HG03565 (cell line): Measurements from ENCODE around the gene SMTN.
A peak's percentile ranks its signal among the peaks of the same experiment; 100 is the strongest.
"Not testable (repeated sequence)": the region's sequence is repeated elsewhere in the genome, so short reads cannot be mapped to it uniquely, and the experiment has no call there.

Experiments used
- ATAC-seq: cut with Tn5 transposase; IDR thresholded peaks from one replicate; pipeline ENCODE4 v1.9.1; 2021; ENCODE audit warnings: mild to moderate bottlenecking, moderate library complexity; ENCODE audit not compliant: unreplicated experiment

SMTN gene

DNA sequence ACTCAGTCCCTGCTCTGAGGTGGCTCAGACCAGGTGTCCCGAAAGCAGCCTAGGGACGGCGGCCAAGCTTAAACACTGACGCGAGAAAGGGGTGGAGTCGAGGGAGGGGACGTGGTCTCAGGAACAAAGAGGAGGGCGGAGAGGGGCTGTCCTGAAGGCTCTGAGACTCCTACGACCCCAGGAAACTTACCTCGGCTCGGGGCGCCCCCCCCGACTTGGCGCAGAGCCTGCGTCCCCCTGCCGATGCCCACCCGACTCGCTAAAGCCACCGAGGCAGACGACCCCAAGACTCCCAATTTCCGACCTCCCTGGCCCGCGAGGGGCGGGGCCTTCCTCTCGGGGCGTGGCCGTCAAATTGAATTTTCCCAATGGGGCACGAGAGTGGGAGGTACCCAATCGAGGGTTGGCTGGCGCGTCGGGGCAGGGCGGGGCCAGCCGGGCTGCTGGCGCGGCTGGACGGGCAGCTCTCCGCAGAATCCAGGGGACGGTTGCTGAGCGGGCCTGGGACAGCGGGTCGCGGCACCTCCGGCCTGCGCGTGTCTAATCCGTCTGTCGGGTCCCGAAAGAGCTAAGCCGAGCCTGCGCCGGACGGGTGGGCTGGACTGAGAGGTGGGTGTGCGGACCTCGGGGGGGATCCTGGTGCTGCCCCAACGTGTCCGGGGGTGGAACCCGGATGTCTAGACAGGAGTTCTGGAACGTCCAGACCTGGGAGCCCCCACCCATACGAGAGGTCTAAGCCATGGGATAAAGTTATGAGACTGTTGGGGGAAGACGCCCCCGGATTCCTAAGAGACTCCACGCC is at the start of gene SMTN:
Gene SMTN (plus strand): TSS at position 471 of the 802 bp plus-strand sequence. CDS start 1,941 bp downstream, outside the sequence.
- ATAC-seq, result peak; percentile 39

DNA sequence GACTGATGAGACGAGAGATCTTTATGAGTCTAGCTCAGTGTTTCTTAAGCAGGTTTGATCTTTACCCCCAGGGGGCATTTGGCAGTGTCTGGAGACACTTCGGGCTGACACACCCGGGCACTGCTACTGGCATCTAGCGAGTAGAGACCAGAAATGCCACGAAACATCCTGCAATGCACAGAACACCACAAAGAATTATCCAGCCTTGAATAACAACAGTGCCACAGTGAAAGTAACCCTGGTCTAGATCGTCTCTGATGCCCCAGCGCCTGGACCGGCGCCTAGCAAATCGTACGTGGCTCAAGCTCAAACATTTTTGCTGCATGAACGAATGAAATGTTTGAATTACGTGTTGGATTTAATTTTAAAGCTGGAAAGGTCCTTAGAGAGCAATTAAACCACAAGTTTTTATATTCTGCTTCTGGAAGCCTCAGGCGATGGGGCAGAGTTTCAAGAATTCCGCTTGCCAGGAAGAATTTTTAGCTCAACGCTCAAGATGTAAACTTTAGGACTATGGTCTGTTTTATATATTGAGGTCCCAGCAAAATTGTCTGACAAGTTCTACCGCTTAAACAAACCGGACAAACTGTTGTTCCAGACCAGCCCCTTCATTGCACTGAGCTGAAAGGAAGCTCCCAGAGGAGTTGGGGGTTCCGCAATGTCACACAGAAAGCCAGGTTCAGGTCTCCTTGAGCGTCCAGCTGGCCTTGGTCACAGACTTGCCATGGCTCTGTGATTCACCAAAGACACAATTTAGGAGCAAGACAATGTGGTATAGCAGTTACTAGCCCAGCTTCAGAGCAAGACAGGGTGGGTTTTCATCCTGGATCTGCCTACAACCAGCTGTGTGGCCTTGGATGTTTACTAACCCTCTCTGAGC is 44.2 kb upstream of the SMTN start:
- no peak for ATAC-seq

DNA sequence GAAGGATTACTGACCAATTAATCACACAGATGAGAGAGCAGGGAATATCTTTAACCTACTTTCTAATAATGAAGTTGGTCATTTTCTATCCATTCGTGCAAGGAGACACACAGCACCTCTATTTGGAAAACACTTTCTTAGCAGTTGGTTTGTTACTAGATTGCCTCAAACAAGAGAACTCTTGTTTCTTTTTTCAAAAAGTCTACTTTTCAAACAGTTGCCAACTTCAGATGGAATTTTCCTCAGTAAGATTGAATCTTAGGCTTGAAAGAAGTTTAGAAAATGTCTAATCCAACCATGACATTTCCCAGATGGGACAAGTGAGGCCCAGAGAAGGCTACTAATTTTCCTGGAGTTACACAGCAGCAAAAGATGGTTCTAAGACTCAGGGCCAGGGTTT is 42.4 kb upstream of the SMTN start:
- ATAC-seq, result no peak

DNA sequence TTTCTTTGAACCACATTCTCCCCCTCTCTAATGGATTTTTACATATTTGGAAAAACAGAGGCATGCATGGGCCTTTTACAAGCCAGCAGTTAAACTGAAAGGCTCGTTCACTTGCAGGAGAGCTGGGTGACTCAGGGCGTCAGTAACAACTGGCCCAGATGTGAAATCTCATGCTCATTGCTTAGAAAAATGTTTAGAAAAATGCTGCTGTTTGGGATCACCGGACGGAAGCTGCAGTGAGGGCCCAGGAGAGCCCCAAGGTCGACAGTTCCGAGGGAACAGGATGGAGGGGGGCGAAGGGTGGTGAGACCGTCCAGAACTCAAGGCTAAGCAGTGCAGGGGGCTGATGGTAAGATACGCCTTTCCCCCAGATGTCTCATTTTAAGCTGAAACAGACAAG is 41.7 kb upstream of the SMTN start:
- ATAC-seq, result no peak

DNA sequence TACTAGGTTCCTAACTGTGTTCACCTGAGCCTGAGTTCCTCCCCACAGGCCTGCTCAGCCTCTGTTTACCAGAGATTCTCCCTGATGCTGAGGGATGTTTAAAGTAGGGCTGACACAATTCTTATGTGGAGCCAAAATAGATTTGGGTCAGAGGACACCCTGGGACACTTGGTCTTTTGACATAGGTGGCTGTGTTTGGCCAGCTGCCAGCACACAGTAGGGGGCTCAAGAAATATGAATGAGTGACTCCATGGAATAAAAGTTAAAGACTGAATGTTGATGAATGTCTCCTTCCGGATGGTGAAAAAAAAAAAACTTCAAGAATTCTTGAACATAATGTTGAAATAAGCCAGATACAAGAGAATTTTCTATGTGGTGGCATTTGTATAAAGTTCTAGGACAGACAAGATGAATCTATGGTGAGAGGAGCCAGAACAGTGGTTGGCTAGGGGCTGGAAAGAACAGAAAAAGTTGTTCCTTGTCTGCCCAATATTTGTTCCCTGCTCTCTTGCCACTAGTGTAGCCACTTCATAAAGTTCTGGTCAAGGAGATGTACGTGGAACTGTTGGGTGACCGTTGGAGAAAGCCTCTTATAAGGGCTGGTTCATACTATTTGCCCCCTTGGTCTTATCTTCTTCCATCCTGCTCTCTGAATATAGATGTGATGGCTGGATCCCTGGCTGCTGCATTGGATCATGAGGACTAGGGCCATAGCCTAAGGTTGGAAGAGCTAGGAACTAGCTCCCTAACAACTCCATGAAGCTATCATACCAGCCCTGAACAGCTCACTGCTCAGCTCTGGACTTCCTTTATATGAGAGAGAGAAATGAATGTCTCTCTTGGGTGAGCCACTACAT is 40.3 kb upstream of the SMTN start:
- ATAC-seq, result no peak

DNA sequence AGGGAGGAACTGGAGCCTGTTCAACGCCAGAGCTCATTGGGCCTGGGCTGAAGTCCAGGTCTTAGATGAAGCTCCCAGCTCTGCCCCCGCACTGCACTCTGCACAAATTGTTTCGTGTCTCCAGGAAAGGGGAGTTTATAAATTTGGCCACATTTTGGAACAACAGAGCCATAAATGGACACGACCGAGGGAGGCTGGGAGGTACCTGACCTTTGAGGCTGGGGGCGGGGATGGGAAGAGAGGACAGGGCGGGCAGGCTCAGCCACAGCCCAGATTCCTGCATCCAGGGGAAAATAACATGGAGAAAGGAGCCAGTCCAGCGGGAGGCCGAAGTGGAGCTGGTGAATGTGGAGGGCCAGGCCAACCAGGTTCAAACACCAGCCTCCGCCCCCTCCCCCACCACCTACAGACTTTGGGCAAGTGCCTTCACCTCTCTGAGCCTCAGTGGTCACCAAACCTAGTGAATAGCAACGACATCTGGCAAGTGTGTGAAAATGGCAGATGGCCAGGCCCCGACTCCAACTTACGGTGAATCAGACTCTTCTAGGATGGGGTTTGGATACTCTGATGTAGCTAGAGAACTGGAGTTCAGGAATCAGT is 36.8 kb upstream of the SMTN start:
- ATAC-seq, result no peak

DNA sequence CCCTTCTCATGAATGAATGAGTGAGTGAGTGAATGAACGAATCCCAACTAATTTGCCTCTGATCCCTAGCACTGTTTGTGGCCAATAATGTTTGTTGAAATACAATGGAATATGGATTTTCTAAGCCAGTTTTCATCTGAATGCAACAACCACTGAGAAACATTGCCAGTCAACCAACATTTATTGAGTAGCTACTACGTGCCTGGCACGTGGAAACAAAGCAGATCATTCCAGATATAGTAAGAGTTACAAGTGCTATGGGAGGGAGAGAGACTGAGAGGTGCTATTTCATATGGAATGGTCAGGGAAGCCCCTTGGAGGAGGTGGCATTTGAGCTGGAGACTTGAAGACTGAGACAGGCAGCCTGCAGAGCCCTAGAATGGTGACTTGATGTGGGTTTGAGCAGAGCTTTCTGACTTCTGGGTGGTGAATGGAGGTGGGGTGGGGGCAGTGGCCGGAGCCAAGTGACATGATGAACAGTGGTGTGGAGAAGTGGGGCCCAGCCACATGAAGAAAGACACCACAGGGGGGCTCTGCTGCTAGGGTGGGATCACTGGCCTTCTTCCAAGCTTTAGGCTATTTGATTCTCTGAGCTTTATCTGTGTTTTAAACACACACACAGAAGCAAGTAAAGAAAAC is 35.1 kb upstream of the SMTN start:
- ATAC-seq, result no peak

DNA sequence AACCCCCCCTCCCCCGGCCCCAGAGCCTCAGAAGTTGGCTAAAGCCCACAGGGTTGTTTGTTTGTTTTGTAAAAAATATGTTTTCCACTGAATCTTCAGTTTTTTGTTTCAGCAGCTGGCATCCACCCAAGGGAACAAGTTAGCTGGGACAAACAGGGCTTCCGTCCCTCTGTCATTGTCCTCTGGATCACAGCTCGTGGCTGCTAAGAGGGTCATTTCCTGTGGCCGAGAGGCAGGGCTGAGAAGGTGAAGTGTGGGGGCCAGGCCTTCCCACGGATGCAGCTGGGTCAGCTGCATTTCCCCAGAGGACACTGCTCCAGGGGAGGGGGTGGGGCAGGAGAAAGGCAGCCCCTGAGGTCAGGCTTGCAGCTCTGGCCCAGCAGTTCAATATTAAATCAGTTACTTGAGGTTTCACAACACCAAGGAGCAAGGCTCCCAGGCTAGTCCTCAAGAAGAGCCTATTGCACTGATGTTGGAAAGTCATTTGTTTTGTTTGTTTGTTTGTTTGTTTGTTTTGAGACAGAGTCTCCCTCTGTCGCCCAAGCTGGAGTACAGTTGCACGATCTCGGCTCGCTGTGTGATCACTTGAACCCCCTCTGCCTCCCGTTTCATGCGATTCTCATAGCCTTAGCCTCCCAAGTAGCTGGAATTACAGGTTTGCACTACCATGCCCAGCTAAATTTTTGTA is 34.4 kb upstream of the SMTN start:
- ATAC-seq, result no peak

DNA sequence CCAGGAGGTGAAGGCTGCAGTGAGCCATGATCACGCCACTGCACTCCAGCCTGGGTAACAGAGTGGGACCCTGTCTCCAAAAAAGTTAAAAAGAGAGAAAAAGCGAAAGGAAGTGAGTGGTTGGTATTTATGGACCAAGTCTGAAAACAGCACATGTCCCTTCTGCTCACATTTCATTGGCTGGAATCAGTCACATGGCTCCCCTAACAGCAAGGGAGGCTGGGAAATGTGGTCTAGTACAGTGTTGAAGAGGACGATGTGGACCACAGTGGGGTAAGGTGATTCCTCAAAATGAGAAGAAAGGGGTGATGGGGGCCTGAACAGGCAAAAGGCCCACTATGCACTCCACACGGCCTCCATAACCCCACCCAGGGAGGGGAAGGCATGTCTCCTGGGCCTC is 32.5 kb upstream of the SMTN start:
- ATAC-seq, result no peak

DNA sequence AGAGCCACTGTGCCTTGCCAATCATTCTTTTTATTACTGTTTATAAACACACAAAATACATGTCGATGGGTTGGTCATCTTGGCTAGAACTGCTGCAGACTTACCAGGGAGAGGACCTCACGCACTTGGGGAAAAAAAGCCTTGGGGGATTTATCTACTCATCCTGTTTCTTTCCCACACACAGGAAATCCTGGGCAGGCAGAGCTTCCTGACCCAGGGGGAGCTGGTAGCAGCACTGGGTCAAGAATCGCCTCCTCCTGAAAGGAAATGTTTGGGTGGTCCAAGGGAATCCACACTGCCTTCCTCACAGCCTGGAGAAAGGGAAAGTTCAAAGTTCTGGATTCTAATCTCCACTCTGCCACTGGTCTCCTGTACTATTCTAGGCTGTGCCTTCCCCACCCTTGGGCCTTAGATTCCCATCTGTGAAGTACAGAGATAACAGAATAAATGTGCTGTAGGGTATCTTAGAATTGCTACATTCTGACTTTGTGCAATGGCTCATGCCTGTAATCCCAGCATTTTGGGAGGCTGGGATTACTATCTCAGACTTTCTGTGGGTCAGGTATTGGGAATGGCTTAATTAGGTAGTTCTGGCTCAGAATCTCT is 31.2 kb upstream of the SMTN start:
- ATAC-seq, result no peak

DNA sequence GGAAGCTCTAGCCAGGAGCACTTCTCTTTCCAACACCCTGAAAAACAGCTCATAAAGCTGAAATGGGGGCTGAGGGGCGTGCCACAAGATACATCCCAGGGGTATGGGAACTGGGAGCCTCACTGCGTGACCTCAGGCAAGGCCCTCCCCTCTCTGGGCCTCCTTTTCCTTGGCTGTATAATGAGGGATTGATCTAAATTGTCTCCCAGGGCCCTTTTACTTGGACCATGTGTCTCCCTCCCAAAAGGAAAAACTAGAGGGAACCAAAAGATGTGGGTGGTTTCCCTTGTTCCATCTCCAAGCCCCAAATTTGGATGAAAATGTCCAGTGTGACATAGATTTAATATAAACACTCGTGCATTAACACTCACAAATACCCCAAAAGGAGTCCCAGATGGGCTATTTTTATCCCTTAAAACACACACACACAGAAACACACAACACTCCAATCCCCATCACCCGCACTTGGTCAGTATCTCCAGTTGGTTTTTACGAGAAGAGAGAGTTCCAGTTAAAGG is 25.9 kb upstream of the SMTN start:
- ATAC-seq, result no peak

DNA sequence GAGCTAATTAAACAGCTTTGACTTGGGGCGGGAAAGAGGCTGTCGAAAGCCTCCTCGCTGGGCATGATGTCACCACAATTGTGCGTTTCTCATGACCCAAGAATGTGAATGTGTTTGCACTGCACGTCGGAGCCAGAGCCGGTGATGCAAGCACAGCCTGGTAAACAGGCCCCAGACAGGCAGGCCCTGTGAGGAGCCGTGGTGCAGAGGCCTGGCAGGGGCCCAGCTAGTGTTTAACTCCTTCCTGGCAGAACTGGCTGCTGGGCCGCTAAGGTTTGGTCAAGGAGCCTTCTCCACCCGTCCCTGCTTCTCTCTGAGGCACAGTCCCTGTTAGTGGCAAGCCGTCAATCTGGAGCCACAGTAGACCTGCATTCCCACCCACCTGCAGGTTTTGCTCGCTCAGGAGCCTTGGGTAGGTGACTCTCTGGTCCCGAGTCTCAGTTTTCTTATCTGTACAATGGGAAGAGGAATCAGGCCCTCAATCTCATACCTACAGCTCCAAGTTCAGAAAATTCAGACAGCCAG is 25.4 kb upstream of the SMTN start:
- no peak for ATAC-seq

DNA sequence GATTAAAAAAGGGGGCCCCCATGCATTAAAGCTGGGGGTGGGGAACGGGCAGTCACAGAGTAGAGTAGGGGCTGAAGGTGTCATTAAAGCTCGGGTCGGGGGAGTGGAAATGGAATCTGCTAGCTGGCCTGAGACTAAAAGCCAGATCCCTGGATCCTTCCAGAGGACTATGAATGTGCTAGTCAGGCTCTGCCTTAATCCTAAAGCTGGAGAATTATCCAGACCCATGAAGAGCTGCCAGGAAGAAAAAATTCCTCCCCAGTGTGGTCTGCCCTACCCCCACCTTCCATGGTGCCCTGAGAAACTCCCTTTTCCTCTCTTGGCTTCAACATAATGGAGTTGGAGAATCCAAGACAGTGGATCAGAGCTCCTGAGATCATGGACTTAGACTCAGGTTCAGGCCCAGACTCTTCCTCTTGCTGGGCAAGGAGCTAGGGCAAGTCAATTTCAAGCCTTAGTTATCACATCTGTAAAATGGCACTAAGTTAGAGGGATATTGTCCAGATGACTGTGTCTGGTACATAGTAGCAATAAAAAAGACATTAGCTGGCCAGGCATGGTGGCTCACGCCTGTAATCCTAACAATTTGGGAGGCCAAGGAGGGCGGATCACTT is 24.0 kb upstream of the SMTN start:
- ATAC-seq, result no peak

DNA sequence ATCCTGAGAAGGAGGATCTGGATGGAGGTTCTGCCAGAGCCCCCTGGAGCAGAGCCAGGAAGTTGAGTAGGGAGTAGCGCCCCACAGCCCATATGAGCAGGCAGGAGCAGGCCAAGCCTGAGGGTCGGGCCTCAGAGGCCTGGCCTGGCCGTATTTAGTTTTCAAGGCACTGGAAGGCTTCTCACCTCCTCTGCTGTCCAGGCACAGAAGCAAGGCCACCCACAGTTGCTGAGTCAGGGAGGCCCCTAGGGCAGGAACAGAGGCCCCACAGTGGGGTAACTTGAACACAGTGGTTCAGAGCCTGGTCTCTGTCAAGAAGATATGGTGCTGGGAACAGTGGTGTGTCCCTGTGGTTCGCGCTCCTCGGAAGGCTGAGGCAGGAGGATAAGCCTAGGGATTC is 21.5 kb upstream of the SMTN start:
- not testable (repeated sequence) for ATAC-seq

DNA sequence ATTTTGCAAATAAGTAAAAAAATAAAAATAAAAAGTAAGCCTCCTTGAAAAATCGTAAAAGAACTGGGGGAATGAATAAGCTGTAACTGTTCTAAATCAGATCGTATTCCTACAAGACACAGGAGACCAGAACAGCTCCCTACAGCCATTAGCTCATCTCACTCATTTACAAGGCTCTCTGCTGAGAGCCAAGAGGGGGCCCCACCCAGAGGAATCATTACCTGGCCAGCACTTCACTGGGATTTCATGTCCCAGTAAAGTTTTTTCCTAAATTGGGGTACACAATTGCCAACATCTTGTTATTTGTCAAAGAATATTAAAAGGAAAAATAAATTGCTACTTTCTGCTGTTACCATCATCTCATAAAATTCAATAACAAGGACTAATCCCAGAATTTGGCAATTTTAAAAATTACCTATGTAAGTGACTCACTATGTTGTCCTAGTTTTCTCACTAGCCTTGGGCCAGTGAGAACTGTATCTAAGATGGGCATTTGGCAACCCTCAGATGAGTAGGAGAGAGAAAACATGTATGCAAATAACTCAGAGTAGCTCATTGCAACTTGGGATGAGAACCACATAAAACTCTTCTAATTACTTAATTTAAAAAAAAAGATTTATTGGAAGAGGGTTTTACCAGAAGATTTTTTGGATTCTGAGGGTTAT is 18.4 kb upstream of the SMTN start:
- ATAC-seq, result no peak

DNA sequence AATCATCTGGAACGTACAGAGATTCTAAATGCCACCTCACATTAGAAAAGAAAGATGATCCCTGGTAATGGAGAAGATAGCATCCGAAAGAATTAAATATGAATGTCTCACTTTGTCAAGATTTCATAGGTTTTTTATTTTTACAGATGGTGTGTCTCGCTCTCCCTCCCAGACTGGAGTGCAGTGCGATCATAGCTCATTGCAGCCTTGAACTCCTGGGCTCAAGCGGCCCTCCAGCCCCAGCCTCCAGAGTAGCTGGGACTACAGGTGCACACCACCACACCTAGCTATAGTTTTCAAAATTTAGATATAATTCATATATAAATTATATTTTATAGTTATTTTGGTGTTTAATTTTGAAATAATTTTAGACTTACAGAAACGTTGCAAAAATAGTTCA is 16.7 kb upstream of the SMTN start:
- no peak for ATAC-seq

DNA sequence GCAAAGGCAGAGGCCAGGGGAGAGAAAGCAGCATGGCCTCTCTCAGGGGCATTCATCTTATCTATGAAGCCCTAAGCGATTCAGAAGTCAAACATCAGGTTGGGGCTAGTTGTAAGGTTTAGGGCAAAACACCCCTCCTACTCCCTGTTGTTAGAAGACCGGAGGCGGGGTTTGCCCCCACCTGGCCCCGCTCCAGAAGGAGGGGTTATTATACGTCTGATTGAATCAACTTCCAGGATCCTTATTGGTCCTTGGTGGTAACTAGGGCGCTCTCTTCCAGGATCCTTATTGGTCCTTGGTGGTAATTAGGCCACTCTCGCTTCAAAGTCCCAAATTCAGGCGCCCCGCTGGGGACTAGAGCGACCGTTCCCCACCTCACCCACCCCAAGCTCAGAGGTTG is 12.1 kb upstream of the SMTN start:
- ATAC-seq, result no peak
